RWPE2 (cell line): Measurements from ENCODE around the gene G2E3.

Source experiments
- ATAC-seq: fragments of 200-7000 bp; cut with Tn5 transposase; 3 replicates; pipeline ENCODE4 v1.9.1; 2021; ENCODE audit warnings: low read depth
- DNase-seq: peaks from one replicate; pipeline ENCODE4 v3.0.0-alpha.2; 2020; ENCODE audit warnings: low spot score
- H3K27ac ChIP-seq: fragments of 450-650 bp; 2 replicates; pipeline ENCODE4 v1.5.1; 2017; ENCODE audit warnings: mild to moderate bottlenecking; ENCODE audit not compliant: poor library complexity, severe bottlenecking
- H3K27me3 ChIP-seq: fragments of 250-450 bp; sonication (Bioruptor Pico); 2 replicates; pipeline ENCODE4 v1.5.1; 2021; ENCODE audit warnings: mild to moderate bottlenecking, moderate library complexity; ENCODE audit not compliant: insufficient read depth, poor library complexity, severe bottlenecking
- H3K36me3 ChIP-seq: fragments of 250-450 bp; sonication (Bioruptor Pico); 2 replicates; pipeline ENCODE4 v1.5.1; 2020; ENCODE audit warnings: low read depth, mild to moderate bottlenecking, moderate library complexity
- H3K4me1 ChIP-seq: fragments of 250-450 bp; sonication (Bioruptor Pico); 2 replicates; pipeline ENCODE4 v1.5.1; 2021; ENCODE audit warnings: mild to moderate bottlenecking, moderate library complexity; ENCODE audit not compliant: insufficient read depth, poor library complexity, severe bottlenecking
- H3K4me3 ChIP-seq: fragments of 250-450 bp; sonication (Bioruptor Pico); 2 replicates; pipeline ENCODE4 v1.5.1; 2021; ENCODE audit warnings: mild to moderate bottlenecking, moderate library complexity; ENCODE audit not compliant: severe bottlenecking
- H3K9me3 ChIP-seq: fragments of 250-450 bp; sonication (Bioruptor Pico); 2 replicates; pipeline ENCODE4 v1.5.1; 2021; ENCODE audit warnings: mild to moderate bottlenecking, moderate library complexity; ENCODE audit not compliant: severe bottlenecking
- CTCF ChIP-seq: fragments of 450-650 bp; IDR thresholded peaks from one replicate; pipeline ENCODE4 v1.5.1; 2017; ENCODE audit warnings: mild to moderate bottlenecking, moderate library complexity; ENCODE audit not compliant: poor library complexity, severe bottlenecking

The G2E3 gene

GRCh38 chr14:30648471-30648870 lies 89.5 kb downstream of the G2E3 start:
- no peak overlapping the region for H3K27ac ChIP-seq
- H3K9me3 ChIP-seq: peaks cover 5% of the 10 kb centered on the region
- H3K4me3 ChIP-seq: no peak overlapping the region
- no peak for ATAC-seq
- no peaks in the 10 kb centered on the region for H3K4me1 ChIP-seq
- H3K27me3 ChIP-seq: no peaks in the 10 kb centered on the region
- no peak for TF ChIP-seq CTCF
- no peak for DNase-seq
- peaks cover 81% of the 10 kb centered on the region for H3K36me3 ChIP-seq

- no peak for DNase-seq
- Histone ChIP-seq H3K36me3 (peaks cover 86% of the 10 kb centered on the region), H3K4me3 (no peak overlapping the region), H3K27ac (no peak overlapping the region), H3K9me3 (no peaks in the 10 kb centered on the region), H3K27me3 (no peaks in the 10 kb centered on the region), H3K4me1 (no peaks in the 10 kb centered on the region)
- ATAC-seq: no peak
- TF ChIP-seq CTCF: no peak
Observed at GRCh38 chr14:30651937-30652336, 93.0 kb downstream of the G2E3 start.

- H3K27me3 ChIP-seq: no peaks in the 10 kb centered on the region
- no peak overlapping the region for H3K4me3 ChIP-seq
- ATAC-seq: no peak
- H3K36me3 ChIP-seq: peaks cover 97% of the 10 kb centered on the region
- no peak for TF ChIP-seq CTCF
- no peaks in the 10 kb centered on the region for H3K9me3 ChIP-seq
- H3K4me1 ChIP-seq: no peaks in the 10 kb centered on the region
- no peak overlapping the region for H3K27ac ChIP-seq
- DNase-seq: no peak
Observed at GRCh38 chr14:30655124-30655523, 96.2 kb downstream of the G2E3 start.

- Histone ChIP-seq H3K27ac (no peak overlapping the region), H3K36me3 (peaks cover 97% of the 10 kb centered on the region), H3K9me3 (no peaks in the 10 kb centered on the region), H3K27me3 (no peaks in the 10 kb centered on the region), H3K4me1 (no peaks in the 10 kb centered on the region), H3K4me3 (no peak overlapping the region)
- no peak for ATAC-seq
- no peak for TF ChIP-seq CTCF
- DNase-seq: no peak
Observed at GRCh38 chr14:30655658-30656057, 96.7 kb downstream of the G2E3 start.

GRCh38 chr14:30656190-30656632 lies 97.3 kb downstream of the G2E3 start:
- Histone ChIP-seq H3K4me3 (no peak overlapping the region), H3K36me3 (peaks cover 97% of the 10 kb centered on the region), H3K27ac (no peak overlapping the region), H3K27me3 (no peaks in the 10 kb centered on the region), H3K9me3 (no peaks in the 10 kb centered on the region), H3K4me1 (no peaks in the 10 kb centered on the region)
- TF ChIP-seq CTCF: peak; percentile 90
- DNase-seq (no peak), ATAC-seq (0 out of 3 replicates have a peak, but pooled peaks have one; percentile 48)
